ENCODE data around the gene MYOF. TPM values are rescaled to one million over a fixed set of nuclear protein-coding genes. Genes with fewer than 3 reads are reported as not detected.

Gene MYOF
- total and polyA plus RNA-seq, 2 of the 8 experiments (the other 6 are each of a cell fraction or from before 2014, with no cell fraction given), result 0.98 to 2.3 TPM

DNA sequence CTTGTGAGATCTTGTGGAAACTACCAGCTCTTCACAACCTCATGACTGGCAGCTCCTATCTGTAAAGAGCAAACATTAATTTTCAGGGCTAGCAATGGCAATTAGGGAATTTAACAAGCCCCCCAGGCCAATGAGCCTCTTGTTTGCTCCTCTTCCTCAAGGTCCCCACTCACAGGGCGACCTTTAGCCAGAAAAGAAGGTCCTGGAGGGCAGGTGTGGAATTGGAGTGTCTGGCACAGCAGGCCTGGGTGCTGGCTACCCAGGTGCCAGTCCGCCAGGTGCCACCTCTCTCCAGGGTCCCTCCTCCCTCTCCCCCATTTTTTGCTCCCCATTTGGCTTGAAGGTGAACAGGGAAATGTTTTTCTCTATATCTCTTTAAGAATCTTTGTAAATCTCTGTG is 12.4 kb upstream of the MYOF start:
- FAIRE-seq, result no peak
- CTCF ChIA-PET (ENCODE audit: partially characterized antibody), result interaction anchor here (1.1 to 3.0 kb wide), 7 partner anchors 8 to 136 kb away, joined by 3 to 24 read pairs (median 4); partner anchors contain the start of gene MYOF
- no peak overlapping the region for H2AFZ ChIP-seq (ENCODE audit: low read length)

More for the DNA sequence above, 12.4 kb upstream of the MYOF start:
- Histone ChIP-seq H3K4me1 (replicated peaks in 1 of 4; ENCODE audit: control insufficient read depth in 3 of 4, insufficient read depth in 4 of 4, low read length in 3 of 4) (no peaks in the 10 kb centered on the region; a peak in 1 of 7 replicates), H3K4me3 (ENCODE audit: extremely low read depth in 1 of 4, insufficient read depth in 2 of 4, low read depth in 3 of 4, low read length in 4 of 4) (no peak overlapping the region), H4K91ac (replicated peaks; ENCODE audit: insufficient read length, low read length) (no peak overlapping the region), H4K20me1 (replicated peaks in 1 of 2; ENCODE audit: control insufficient read depth in 1 of 2, insufficient read depth in 2 of 2, low read length in 2 of 2) (no peaks in the 10 kb centered on the region), H3K79me2 (ENCODE audit: control insufficient read depth in 1 of 2, insufficient read depth in 2 of 2, low read length in 2 of 2) (peaks cover 0 to 9% of the 10 kb centered on the region in 2 experiments; a peak in 1 of 4 replicates), H3K79me1 (ENCODE audit: low read depth, low read length) (no peaks in the 10 kb centered on the region), H3K4me2 (ENCODE audit: insufficient read depth in 1 of 2, low read depth in 2 of 2, low read length in 2 of 2) (no peak overlapping the region), H3K56ac (replicated peaks; ENCODE audit: insufficient read length, low read depth, low read length) (no peak overlapping the region), H2BK120ac (replicated peaks; ENCODE audit: low read depth, low read length) (no peak overlapping the region), H3K23ac (ENCODE audit: insufficient read length) (no peak overlapping the region), H2BK15ac (ENCODE audit: low read length) (no peak overlapping the region), H3K23me2 (ENCODE audit: low read depth, low read length) (peaks cover 9% of the 10 kb centered on the region; the same call in 1 of the 2 replicates), H2AK5ac (ENCODE audit: low read depth, low read length) (no peak overlapping the region), H3K27ac (ENCODE audit: low read depth, low read length) (no peak overlapping the region), H2BK20ac (ENCODE audit: low read length) (no peak overlapping the region), H4K5ac (ENCODE audit: insufficient read length, low read depth, low read length) (no peak overlapping the region), H3K9ac (replicated peaks in 1 of 4; ENCODE audit: extremely low read depth in 1 of 4, low read depth in 3 of 4, low read length in 3 of 4) (no peak overlapping the region), H3K4ac (replicated peaks; ENCODE audit: insufficient read length, low read depth, low read length) (no peak overlapping the region), H2BK5ac (ENCODE audit: low read depth, low read length) (no peak overlapping the region), H3K14ac (ENCODE audit: insufficient read length) (no peak overlapping the region), H3K18ac (ENCODE audit: extremely low read depth, low read length) (no peak overlapping the region), H3K27me3 (replicated peaks in 1 of 4; ENCODE audit: control insufficient read depth in 3 of 4, extremely low read depth in 1 of 4, insufficient read depth in 3 of 4, low read length in 3 of 4) (peaks cover 0 to 2% (median 0%) of the 10 kb centered on the region in 4 experiments; a peak in 2 of 7 replicates), H3K36me3 (ENCODE audit: control insufficient read depth in 2 of 4, insufficient read depth in 4 of 4, low read length in 3 of 4) (no peaks in the 10 kb centered on the region; a peak in 1 of 8 replicates), H4K8ac (ENCODE audit: extremely low read depth, insufficient read depth, low read length) (no peak overlapping the region; the same call in 1 of the 2 replicates), H3K9me3 (ENCODE audit: insufficient read depth in 2 of 2, low read depth in 1 of 2, low read length in 1 of 2) (no peaks in the 10 kb centered on the region), H2BK12ac (ENCODE audit: low read depth, low read length) (no peak overlapping the region)
- TF ChIP-seq GTF2F1 (IDR thresholded peaks at IDR 0.05; ENCODE audit: borderline replicate concordance, low read depth, low read length), result no peak
- no peak for TF ChIP-seq SP1 (IDR thresholded peaks at IDR 0.05; ENCODE audit: low read depth, low read length)
- TF ChIP-seq SP2 (IDR thresholded peaks at IDR 0.05; ENCODE audit: low read length), result no peak
- no peak for TF ChIP-seq SRF (IDR thresholded peaks at IDR 0.05; ENCODE audit: low read depth, low read length)
- TF ChIP-seq SP4 (IDR thresholded peaks at IDR 0.05; ENCODE audit: low read length), result no peak
- no peak for TF ChIP-seq SAP30 (IDR thresholded peaks at IDR 0.05; ENCODE audit: insufficient read depth, insufficient replicate concordance, low read length)
- TF ChIP-seq, protein P1, sequence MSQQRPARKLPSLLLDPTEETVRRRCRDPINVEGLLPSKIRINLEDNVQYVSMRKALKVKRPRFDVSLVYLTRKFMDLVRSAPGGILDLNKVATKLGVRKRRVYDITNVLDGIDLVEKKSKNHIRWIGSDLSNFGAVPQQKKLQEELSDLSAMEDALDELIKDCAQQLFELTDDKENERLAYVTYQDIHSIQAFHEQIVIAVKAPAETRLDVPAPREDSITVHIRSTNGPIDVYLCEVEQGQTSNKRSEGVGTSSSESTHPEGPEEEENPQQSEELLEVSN (IDR thresholded peaks at IDR 0.05), result no peak
- no peak for TF ChIP-seq BRCA1 (IDR thresholded peaks at IDR 0.05; ENCODE audit: low read depth, low read length)
- no peak for TF ChIP-seq TBP (IDR thresholded peaks at IDR 0.05; ENCODE audit: low read depth, low read length)
- POLR2A ChIA-PET (ENCODE audit: partially characterized antibody), result no interaction called here
- no peak for DNase-seq (ENCODE audit: low read depth in 1 of 2, low spot score in 2 of 2)
- 70% methylated on average over 2 of the region's 2 CpGs; no CpG with 5 or more reads in 1 of the 2 experiments for WGBS, 2 experiments (ENCODE audit: extremely low coverage in 1 of 2, insufficient coverage in 1 of 2, insufficient read length in 1 of 2, insufficient replicate concordance in 2 of 2, low coverage in 1 of 2, low lambda C conversion rate in 2 of 2, missing lambda C conversion rate in 1 of 2)
